ENCODE results near the gene TNK1.

The TNK1 gene

DNA sequence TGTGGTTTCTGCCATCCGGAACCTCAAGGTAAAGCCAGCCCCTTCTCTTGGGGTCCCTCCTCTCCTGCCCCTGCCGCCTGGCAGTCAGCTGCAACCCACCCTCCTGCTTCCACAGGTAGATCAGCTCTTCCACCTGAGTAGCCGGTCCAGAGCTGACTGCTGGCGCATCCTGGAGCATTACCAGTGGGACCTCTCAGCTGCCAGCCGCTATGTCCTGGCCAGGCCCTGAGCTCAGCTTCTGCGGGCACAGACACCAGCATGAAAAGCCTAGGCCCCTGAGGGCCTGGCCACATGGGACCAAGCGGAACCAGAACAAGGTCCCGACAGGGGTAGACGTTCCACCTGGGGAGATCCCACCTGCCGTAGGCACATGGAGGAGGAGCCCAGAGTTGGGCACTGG, 8.0 kb downstream of the TNK1 start:
- Histone ChIP-seq H3K4me1 (ENCODE audit: control insufficient read depth in 1 of 2, insufficient read depth in 2 of 2, low read length in 2 of 2) (peaks cover 6 to 12% of the 10 kb centered on the region in 2 donors), H3K9me3 (ENCODE audit: control insufficient read depth in 1 of 2, low read length in 2 of 2) (no peaks in the 10 kb centered on the region), H3K36me3 (ENCODE audit: control insufficient read depth in 1 of 2, insufficient read depth in 2 of 2, low read length in 2 of 2) (peaks cover 8 to 37% of the 10 kb centered on the region in 2 donors), H3K9ac (ENCODE audit: low read depth in 1 of 2, low read length in 2 of 2) (no peak overlapping the region), H3K4me3 (ENCODE audit: low read depth in 1 of 2, low read length in 2 of 2) (no peak overlapping the region), H3K27ac (ENCODE audit: low read depth, low read length) (no peak overlapping the region), H3K27me3 (ENCODE audit: control insufficient read depth in 1 of 2, insufficient read depth in 2 of 2, low read length in 2 of 2) (no peaks in the 10 kb centered on the region)

GRCh38 chr17:7389924-7390910, 9.3 kb downstream of the TNK1 start:
- Histone ChIP-seq H3K9ac (ENCODE audit: low read depth in 1 of 2, low read length in 2 of 2) (no peak overlapping the region), H3K4me3 (ENCODE audit: low read depth in 1 of 2, low read length in 2 of 2) (no peak overlapping the region), H3K9me3 (ENCODE audit: control insufficient read depth in 1 of 2, low read length in 2 of 2) (no peaks in the 10 kb centered on the region), H3K27ac (ENCODE audit: low read depth, low read length) (no peak overlapping the region), H3K4me1 (ENCODE audit: control insufficient read depth in 1 of 2, insufficient read depth in 2 of 2, low read length in 2 of 2) (peaks cover 10 to 14% of the 10 kb centered on the region in 2 donors), H3K27me3 (ENCODE audit: control insufficient read depth in 1 of 2, insufficient read depth in 2 of 2, low read length in 2 of 2) (no peaks in the 10 kb centered on the region), H3K36me3 (ENCODE audit: control insufficient read depth in 1 of 2, insufficient read depth in 2 of 2, low read length in 2 of 2) (peaks cover 5 to 32% of the 10 kb centered on the region in 2 donors)

DNA sequence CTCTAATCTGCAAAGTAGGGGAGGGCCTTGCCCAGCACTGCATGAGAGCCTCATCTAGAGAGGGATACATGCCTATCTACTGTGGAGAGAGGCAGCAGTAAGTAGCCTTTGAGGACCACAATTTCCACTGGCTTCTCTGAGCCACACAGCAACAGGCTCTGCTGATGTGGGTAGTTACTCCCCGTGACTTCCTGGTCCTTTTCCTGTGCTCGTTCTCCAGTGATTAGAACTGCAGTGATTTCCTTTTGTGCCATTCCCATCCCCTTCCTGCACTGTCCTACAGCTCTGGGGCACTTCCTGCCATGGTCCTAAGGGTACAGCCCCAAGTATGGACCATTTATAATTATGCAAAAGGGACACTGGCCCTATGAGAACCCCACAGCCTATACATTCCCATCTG, 10.4 kb downstream of the TNK1 start:
- Histone ChIP-seq H3K9ac (ENCODE audit: low read depth in 1 of 2, low read length in 2 of 2) (no peak overlapping the region), H3K36me3 (ENCODE audit: control insufficient read depth in 1 of 2, insufficient read depth in 2 of 2, low read length in 2 of 2) (peaks cover 5 to 26% of the 10 kb centered on the region in 2 donors), H3K27me3 (ENCODE audit: control insufficient read depth in 1 of 2, insufficient read depth in 2 of 2, low read length in 2 of 2) (no peaks in the 10 kb centered on the region), H3K4me1 (ENCODE audit: control insufficient read depth in 1 of 2, insufficient read depth in 2 of 2, low read length in 2 of 2) (peaks cover 10 to 14% of the 10 kb centered on the region in 2 donors), H3K4me3 (ENCODE audit: low read depth in 1 of 2, low read length in 2 of 2) (no peak overlapping the region), H3K9me3 (ENCODE audit: control insufficient read depth in 1 of 2, low read length in 2 of 2) (no peaks in the 10 kb centered on the region), H3K27ac (ENCODE audit: low read depth, low read length) (no peak overlapping the region)

GRCh38 chr17:7392696-7393612, 12.1 kb downstream of the TNK1 start:
- no peak overlapping the region for H3K27ac ChIP-seq (ENCODE audit: low read depth, low read length)
- H3K4me3 ChIP-seq (ENCODE audit: low read depth in 1 of 2, low read length in 2 of 2), result peak overlapping the region; percentile 82 to 86
- peaks cover 5 to 21% of the 10 kb centered on the region in 2 donors for H3K36me3 ChIP-seq (ENCODE audit: control insufficient read depth in 1 of 2, insufficient read depth in 2 of 2, low read length in 2 of 2)
- H3K27me3 ChIP-seq (ENCODE audit: control insufficient read depth in 1 of 2, insufficient read depth in 2 of 2, low read length in 2 of 2), result no peaks in the 10 kb centered on the region
- peak overlapping the region; percentile 64 to 67 for H3K9ac ChIP-seq (ENCODE audit: low read depth in 1 of 2, low read length in 2 of 2)
- peaks cover 10 to 14% of the 10 kb centered on the region in 2 donors for H3K4me1 ChIP-seq (ENCODE audit: control insufficient read depth in 1 of 2, insufficient read depth in 2 of 2, low read length in 2 of 2)
- H3K9me3 ChIP-seq (ENCODE audit: control insufficient read depth in 1 of 2, low read length in 2 of 2), result no peaks in the 10 kb centered on the region

DNA sequence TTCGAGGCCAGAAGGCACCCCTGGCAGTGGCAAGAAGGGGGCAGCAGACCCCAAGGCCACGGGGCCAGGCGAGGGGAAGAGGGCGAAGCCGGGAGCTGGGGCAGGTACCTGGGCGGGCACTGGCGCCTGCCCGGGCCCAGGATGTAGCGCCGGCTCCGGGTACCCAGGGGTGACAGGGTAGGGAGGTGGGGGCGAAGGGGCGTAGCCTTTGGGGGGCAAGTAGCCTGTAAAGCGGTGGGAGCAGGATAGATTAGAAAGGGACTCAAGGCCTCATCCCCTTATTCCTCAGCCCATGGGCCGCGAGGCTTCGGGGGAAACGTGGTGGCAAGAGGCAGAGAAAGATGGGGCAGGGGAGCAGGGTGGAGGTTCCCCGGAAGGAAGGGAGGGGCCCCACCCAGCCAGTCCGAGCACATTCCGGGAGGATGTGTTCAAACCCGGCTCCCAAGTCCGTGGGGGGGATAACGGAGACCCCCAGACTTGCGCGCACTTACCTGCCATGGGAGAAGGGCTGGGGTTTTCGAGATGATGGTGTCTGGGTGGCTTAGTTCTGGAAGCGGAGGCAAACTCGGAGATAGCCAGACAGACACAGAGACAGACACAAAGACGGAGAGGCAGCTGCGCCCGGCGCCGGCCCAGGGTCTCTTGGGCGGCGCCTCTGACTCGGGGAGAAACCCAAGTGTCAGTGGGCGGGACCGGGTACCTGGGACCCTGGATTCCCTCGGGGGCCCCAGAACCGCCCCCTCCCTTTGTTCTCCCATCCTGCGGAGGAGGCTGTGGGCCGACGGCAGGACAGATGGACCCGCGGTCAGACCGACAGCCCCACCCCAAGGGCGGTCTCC, 12.9 kb downstream of the TNK1 start:
- H3K27ac ChIP-seq (ENCODE audit: low read depth, low read length), result peak overlapping the region; percentile 90

DNA sequence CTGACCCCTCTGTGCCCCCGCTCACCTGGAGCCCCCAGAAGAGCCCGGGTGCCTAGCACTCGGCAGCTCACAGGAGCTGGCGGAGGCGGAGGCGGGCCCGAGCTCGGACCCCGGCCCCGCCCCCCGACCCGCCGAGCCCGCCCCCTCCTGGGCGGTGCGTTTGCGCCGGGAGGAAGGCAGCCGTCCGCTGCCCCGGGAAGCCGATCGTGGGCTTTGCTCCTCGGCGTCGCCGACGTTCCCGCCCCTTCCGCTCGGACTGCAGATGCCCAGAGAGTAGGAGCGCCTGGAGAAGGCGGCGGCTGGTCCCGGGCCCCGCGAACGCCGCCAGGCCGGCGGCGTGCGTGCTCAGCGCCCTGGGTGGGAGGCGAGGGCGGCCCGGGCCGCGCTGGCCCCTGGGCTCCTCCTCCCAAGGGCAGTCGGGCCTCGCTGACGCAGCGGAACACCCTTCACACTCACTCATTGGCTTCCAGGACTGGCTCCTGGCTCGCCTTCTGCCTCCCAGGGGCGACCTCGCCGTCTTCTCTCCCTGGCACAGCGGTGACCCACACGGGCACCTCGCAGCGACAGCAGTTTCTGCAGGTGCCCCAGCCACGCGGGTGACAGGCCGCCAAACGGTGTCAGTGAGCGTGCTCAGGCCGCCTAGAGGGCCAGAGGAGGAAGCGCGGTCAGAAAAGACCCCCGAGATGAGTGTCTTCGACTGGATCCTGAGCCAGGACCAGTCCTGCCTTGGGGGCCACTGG, 13.7 kb downstream of the TNK1 start, which contains the start of gene PLSCR3:
Gene PLSCR3, minus strand, starts transcription at position 74 of the 740 bp plus-strand sequence. CDS start 415 bp downstream, outside the sequence.
- peaks cover 10 to 14% of the 10 kb centered on the region in 2 donors for H3K4me1 ChIP-seq (ENCODE audit: control insufficient read depth in 1 of 2, insufficient read depth in 2 of 2, low read length in 2 of 2)
- peak within 1 kb of the TSS; percentile 67 to 95 for H3K9ac ChIP-seq (ENCODE audit: low read depth in 1 of 2, low read length in 2 of 2)

More for the DNA sequence above, 12.9 kb downstream of the TNK1 start:
- no peaks in the 10 kb centered on the region for H3K9me3 ChIP-seq (ENCODE audit: control insufficient read depth in 1 of 2, low read length in 2 of 2)
- H3K36me3 ChIP-seq (ENCODE audit: control insufficient read depth in 1 of 2, insufficient read depth in 2 of 2, low read length in 2 of 2), result peaks cover 5 to 13% of the 10 kb centered on the region in 2 donors
- H3K9ac ChIP-seq (ENCODE audit: low read depth in 1 of 2, low read length in 2 of 2), result peak overlapping the region; percentile 64 to 67
- H3K27me3 ChIP-seq (ENCODE audit: control insufficient read depth in 1 of 2, insufficient read depth in 2 of 2, low read length in 2 of 2), result no peaks in the 10 kb centered on the region
- H3K4me3 ChIP-seq (ENCODE audit: low read depth in 1 of 2, low read length in 2 of 2), result peak overlapping the region; percentile 82 to 86
- H3K4me1 ChIP-seq (ENCODE audit: control insufficient read depth in 1 of 2, insufficient read depth in 2 of 2, low read length in 2 of 2), result peaks cover 10 to 14% of the 10 kb centered on the region in 2 donors

DNA sequence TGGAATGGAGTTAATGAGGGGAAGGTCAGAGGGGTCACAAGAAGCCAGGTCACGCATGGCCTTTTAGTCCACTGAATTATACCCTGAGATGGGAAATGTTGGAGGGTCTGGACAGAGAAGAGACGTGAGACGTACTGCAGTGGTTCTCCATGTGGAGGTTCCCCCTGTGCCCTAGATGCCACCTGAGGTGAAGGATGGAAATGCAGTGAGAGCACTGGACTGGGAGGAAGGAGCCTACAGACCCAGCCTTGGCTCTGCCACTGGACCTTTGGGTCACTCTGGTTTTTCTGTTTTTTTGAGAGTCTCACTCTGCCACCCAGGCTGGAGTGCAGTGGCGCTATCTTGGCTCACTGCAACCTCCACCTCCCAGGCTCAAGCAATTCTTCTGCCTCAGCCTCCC, 15.3 kb downstream of the TNK1 start:
- Histone ChIP-seq H3K27me3 (ENCODE audit: control insufficient read depth in 1 of 2, insufficient read depth in 2 of 2, low read length in 2 of 2) (no peaks in the 10 kb centered on the region), H3K27ac (ENCODE audit: low read depth, low read length) (no peak overlapping the region), H3K9ac (ENCODE audit: low read depth in 1 of 2, low read length in 2 of 2) (no peak overlapping the region), H3K36me3 (ENCODE audit: control insufficient read depth in 1 of 2, insufficient read depth in 2 of 2, low read length in 2 of 2) (no peaks in the 10 kb centered on the region), H3K4me1 (ENCODE audit: control insufficient read depth in 1 of 2, insufficient read depth in 2 of 2, low read length in 2 of 2) (peaks cover 10 to 14% of the 10 kb centered on the region in 2 donors), H3K9me3 (ENCODE audit: control insufficient read depth in 1 of 2, low read length in 2 of 2) (no peaks in the 10 kb centered on the region), H3K4me3 (ENCODE audit: low read depth in 1 of 2, low read length in 2 of 2) (no peak overlapping the region)

More for the DNA sequence above, 13.7 kb downstream of the TNK1 start, which contains the start of gene PLSCR3:
- peak within 1 kb of the TSS; percentile 82 to 86 for H3K4me3 ChIP-seq (ENCODE audit: low read depth in 1 of 2, low read length in 2 of 2)
- H3K36me3 ChIP-seq (ENCODE audit: control insufficient read depth in 1 of 2, insufficient read depth in 2 of 2, low read length in 2 of 2), result peaks cover 0 to 5% of the 10 kb centered on the region in 2 donors
- H3K27ac ChIP-seq (ENCODE audit: low read depth, low read length), result peak within 1 kb of the TSS; percentile 90
- no peaks in the 10 kb centered on the region for H3K9me3 ChIP-seq (ENCODE audit: control insufficient read depth in 1 of 2, low read length in 2 of 2)
- no peaks in the 10 kb centered on the region for H3K27me3 ChIP-seq (ENCODE audit: control insufficient read depth in 1 of 2, insufficient read depth in 2 of 2, low read length in 2 of 2)

- H3K27me3 ChIP-seq (ENCODE audit: control insufficient read depth in 1 of 2, insufficient read depth in 2 of 2, low read length in 2 of 2), result no peaks in the 10 kb centered on the region
These were observed 17.7 kb downstream of the TNK1 start for GRCh38 chr17:7398612-7399011.

More at GRCh38 chr17:7398612-7399011, 17.7 kb downstream of the TNK1 start:
- Histone ChIP-seq H3K4me1 (ENCODE audit: control insufficient read depth in 1 of 2, insufficient read depth in 2 of 2, low read length in 2 of 2) (peaks cover 14 to 16% of the 10 kb centered on the region in 2 donors), H3K9ac (ENCODE audit: low read depth in 1 of 2, low read length in 2 of 2) (no peak overlapping the region), H3K27ac (ENCODE audit: low read depth, low read length) (no peak overlapping the region), H3K36me3 (ENCODE audit: control insufficient read depth in 1 of 2, insufficient read depth in 2 of 2, low read length in 2 of 2) (no peaks in the 10 kb centered on the region), H3K4me3 (ENCODE audit: low read depth in 1 of 2, low read length in 2 of 2) (no peak overlapping the region), H3K9me3 (ENCODE audit: control insufficient read depth in 1 of 2, low read length in 2 of 2) (no peaks in the 10 kb centered on the region)
